Measurements from ENCODE around the gene RSRC1.

GRCh38 chr3:158352551-158352950, 242.7 kb downstream of the RSRC1 start:
- TF ChIP-seq POLR2A (IDR thresholded peaks at IDR 0.05; ENCODE audit: low read length) (no peak), GATA1 (IDR thresholded peaks at IDR 0.05; ENCODE audit: low read depth, low read length) (no peak)
